ENCODE measurements around the gene KAT14.

DNA sequence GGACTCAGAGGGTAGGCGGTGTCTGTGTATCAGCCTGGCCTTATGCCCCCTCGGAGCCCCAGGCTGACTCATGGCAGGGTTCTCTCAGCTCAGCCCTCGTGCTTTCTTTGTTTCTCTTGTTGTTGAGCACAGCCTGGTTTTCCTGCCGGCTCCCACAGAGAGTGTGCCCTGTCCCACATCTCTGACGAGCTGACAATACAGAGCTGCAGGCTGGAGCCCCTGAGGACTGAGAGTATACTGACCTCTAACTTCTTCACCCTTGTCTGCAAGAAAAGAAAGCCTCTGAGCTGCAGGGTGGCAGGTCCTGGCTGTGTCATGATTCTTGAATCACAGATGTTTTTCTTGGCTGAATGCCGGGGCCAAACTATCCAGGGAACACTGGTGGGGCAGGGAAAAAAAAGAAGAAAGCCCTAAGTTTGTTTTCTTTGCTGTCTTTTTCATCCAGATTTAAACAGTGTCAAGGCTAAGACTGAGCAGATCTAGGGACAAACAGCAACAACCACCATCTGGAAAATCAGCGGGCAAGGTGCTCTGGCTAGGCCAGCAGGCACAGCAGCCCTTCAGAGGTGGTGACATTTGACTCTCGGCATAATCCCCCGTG, 87.4 kb downstream of the KAT14 start:
- TF ChIP-seq EP300 (IDR thresholded peaks at IDR 0.05) (no peak), CTCF (IDR thresholded peaks at IDR 0.05) (no peak)

Data from gastroesophageal sphincter (tissue), 3 donors.